H4 (cell line): ENCODE data around the gene COLQ. TPM values are rescaled to one million over a fixed set of nuclear protein-coding genes. Genes with fewer than 3 reads are reported as not detected.
"Not testable (repeated sequence)": the region's sequence is repeated elsewhere in the genome, so short reads cannot be mapped to it uniquely, and the experiment has no call there.

Experiments
- DNase-seq: peaks from one replicate; pipeline ENCODE4 v3.0.0-alpha.2; 2015; ENCODE audit warnings: low spot score
- total RNA-seq: library from RNA; depleted of rRNA; stranded (reverse); fragments of >200 nt; shearing (Covaris generic); gene quantifications from 2 replicates; pipeline ENCODE4 v1.2.3, GENCODE V29; 2014

COLQ gene
- total RNA-seq, 1 experiment from 2014 or later, result not detected

DNA sequence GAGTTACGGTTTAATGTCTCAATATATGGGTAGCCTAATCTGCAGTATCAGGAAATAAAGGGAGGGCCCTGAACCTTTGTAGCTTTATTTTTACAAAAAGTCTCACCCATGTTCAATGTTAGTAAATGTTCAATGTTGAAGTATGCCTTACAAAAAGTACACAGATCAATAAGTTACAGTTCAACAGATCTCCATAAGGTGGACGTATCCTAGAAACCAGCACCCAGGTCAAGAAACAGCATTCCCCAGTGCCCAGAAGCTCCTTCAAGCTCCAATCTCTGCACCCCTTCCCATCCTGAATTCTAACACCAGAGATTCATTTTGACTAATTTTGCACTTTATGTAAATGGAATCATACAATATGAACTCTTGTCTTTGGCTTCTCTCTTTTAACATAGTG, 31.3 kb downstream of the COLQ start:
- DNase-seq, result no peak

DNA sequence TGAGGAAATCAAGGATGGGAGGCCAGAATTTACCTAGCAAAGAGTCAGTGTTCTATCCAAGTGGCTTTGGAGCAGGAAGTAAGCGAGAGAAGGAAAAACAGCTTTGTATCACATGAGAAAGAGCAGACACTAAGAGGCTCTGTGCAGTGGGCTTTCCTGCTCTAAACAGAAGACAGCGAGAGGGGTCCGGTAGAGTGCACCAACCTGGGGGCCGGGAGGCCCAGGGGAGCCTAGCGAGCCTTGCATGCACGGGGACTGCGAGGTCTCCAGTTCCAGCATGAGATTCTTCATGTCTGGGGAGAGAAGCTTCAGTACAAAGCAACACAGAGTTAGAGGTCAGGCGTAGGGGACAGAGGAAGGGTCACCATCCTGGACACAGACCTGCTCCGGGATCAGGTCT, 33.5 kb downstream of the COLQ start:
- no peak for DNase-seq

DNA sequence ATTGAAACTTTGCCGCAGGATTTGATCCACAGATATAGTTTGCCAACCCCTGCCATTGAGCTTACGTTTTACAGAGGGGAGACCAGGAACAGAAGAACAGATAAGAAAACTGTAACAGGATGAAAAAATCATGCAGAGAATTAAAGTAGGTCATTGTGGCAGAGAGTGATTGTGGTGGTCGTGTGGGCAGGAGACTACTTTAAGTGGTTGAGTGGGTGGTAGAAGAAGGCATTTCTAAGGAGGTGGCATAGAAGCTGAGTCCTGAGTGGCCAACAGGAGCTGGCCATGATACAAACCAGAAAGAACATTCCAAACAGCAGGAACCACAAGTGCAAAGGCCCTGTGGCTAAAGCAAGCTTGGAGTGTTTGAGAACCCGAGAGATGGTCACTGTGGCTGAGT, 34.5 kb downstream of the COLQ start:
- no peak for DNase-seq

DNA sequence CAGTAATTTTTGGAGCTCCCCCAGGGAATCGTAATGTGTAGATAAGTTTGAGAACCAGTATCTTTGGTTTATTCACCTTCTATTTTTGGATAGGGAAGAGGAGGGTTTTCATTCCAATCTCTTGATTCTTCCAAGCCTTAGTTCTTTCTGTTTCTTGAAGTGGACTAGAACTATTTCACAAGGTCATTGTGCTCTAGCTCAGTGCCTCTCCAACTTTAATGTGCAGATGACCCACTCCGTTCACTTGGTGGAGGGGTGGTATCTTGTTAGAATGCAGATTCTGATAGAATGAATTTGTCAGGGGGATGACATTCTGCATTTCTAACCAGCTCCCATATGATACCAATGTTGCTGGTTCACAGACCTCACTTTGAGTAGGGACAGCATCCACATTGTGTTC, 35.5 kb downstream of the COLQ start:
- DNase-seq, result no peak

GRCh38 chr3:15484551-15484950, 37.0 kb downstream of the COLQ start:
- not testable (repeated sequence) for DNase-seq

GRCh38 chr3:15479400-15480224, 41.9 kb downstream of the COLQ start:
- DNase-seq, result no peak

DNA sequence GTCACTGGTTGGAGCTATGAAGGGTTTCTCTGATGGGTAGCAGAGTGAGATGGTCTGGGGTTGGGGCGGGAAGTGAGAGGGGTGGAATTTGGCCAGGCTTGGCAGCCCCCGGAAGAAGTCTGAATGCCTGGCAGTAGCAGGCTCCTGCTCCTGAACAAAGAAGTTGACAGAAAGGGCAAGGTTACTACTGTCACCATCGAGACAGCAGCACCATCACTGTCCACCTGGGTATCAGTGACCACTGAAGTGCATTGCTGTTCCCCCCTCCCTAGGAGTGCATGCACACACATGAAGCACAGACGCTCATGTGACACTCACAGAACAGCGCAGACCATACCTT, 42.9 kb downstream of the COLQ start:
- no peak for DNase-seq

- no peak for DNase-seq
Observed at GRCh38 chr3:15477951-15478639, 43.4 kb downstream of the COLQ start.

- no peak for DNase-seq
Observed at GRCh38 chr3:15476378-15476777, 45.1 kb downstream of the COLQ start.

- no peak for DNase-seq
Observed at GRCh38 chr3:15475161-15475560, 46.3 kb downstream of the COLQ start.

GRCh38 chr3:15471861-15472260, 49.6 kb downstream of the COLQ start:
- DNase-seq, result no peak

GRCh38 chr3:15470849-15471248, 50.7 kb downstream of the COLQ start:
- no peak for DNase-seq

DNA sequence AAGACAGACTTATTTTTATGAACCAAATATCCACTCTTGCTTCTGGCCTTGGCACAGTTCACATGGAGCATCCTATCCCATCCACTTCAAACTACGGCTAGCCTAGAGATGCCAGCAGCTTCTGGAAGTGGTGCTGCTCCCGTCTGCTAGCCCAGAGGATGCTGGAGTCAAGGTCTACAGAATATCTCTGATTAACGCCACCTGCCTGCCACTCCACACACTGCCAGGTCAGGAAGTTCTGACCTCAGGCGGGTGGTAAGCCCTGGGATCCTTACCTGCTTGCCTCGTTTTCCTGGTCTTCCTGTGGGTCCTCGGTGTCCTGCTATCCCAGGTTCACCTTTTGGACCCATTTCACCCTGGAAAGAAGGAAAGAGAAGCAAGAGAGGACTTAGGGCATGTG, 51.2 kb downstream of the COLQ start:
- no peak for DNase-seq

DNA sequence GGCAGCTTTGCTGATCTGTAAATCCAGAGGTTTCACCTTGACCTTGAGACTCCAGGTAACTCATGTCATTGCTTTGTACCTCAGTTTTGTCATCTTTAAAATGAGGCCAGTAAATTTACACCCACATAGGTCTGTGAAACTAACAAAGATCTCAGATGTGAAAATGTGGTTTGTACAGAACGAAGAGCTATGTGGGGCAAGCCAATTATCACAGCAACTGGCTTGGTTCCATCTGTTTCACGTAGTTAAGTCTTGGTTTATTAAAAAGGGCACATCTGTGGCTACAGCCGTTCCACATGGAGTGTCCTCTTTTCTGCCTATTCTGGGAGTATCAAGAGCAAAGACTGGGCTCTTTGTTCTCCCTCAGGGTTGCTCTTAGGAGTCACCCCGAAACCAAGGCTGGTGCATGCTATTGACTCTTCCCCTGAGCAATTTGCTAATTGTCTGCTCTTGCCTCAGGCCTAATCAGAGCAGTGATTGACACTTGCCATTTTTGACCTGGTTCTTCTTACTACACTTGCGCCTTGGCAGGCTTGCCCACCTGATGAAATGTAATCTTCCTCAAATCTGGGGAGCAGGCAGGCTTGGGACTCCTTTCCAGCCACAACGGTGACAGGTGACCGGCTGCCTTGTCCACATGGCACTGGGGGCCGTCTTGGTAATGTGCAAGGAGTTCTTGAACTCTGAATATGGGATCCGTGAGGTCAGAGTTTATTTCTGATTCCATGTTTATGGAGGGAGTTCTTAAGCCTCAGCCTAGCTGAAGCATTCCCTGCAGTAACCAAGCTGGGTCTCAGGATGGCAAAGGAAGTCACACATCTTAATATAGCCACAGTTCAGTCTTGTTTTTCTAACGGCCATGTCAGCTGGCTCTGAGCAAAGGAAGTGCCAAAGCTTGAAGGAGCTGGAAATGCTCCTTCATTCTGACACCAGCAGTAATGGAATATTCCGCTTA, 54.0 kb downstream of the COLQ start:
- no peak for DNase-seq

- DNase-seq, result no peak
Observed at GRCh38 chr3:15465876-15466585, 55.5 kb downstream of the COLQ start.

GRCh38 chr3:15462451-15462850, 59.1 kb downstream of the COLQ start:
- DNase-seq, result no peak

- no peak for DNase-seq
Observed at GRCh38 chr3:15460891-15461531, 60.5 kb downstream of the COLQ start.

GRCh38 chr3:15458212-15458780, 63.2 kb downstream of the COLQ start:
- no peak for DNase-seq

GRCh38 chr3:15456915-15457314, 64.6 kb downstream of the COLQ start:
- DNase-seq, result not testable (repeated sequence)

- DNase-seq, result no peak
Observed at GRCh38 chr3:15456321-15456720, 65.2 kb downstream of the COLQ start.

DNA sequence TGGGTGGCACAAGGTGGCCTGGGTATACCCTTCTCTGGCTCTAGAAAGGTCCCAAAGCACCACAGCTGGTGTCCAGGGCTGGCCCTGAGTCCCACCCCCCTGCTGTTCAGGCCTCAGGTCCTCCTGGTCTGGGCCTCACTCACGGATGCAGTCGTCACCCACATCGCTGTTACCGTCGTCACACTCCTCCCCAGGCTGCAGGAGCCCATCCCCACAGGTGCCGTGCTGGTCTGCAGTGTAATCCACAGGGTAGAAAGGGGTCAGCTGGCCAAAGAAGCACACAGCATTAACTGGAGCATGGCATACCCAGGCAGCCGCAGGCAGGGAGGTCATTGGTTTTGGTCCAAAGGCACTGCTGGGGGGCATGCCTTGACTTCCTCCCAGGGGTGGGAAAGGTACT, 65.8 kb downstream of the COLQ start:
- no peak for DNase-seq
